HepG2 (cell line): Measurements from ENCODE around the gene COL9A3. TPM values are rescaled to one million over a fixed set of nuclear protein-coding genes. Genes with fewer than 3 reads are reported as not detected.
A peak's percentile ranks its signal among the peaks of the same experiment; 100 is the strongest.

ENCODE experiments used
- ELF1 ChIP-seq: sonication (generic); formaldehyde crosslinking; IDR thresholded peaks from 2 replicates; pipeline ENCODE4 v1.4.0; 2020; ENCODE audit warnings: missing genetic modification reagents
- FOXA3 ChIP-seq: IDR thresholded peaks from 2 replicates; pipeline ENCODE4 v1.6.1; 2016; ENCODE audit warnings: missing genetic modification reagents, missing compliant biosample characterization
- GABPA ChIP-seq, 2 experiments: IDR thresholded peaks; 2 replicates each; pipeline ENCODE4 v1.6.1; 2011 to 2016; ENCODE audit warnings: low read depth in 2 of 2, low read length in 1 of 2, missing biosample characterization in 1 of 2, missing genetic modification characterization in 1 of 2
- HES4 ChIP-seq: sonication (generic); formaldehyde crosslinking; IDR thresholded peaks from 2 replicates; pipeline ENCODE4 v1.9.0; 2021; ENCODE audit warnings: mild to moderate bottlenecking, missing genetic modification reagents, borderline replicate concordance
- HNF1B ChIP-seq: sonication (generic); formaldehyde crosslinking; IDR thresholded peaks from 2 replicates; pipeline ENCODE4 v1.5.1; 2020; ENCODE audit warnings: mild to moderate bottlenecking, moderate library complexity, missing genetic modification reagents
- ISX ChIP-seq: sonication (generic); formaldehyde crosslinking; conservative IDR thresholded peaks from 2 replicates; pipeline ENCODE4 v1.5.0; 2020; ENCODE audit warnings: missing genetic modification reagents
- PHF5A ChIP-seq: IDR thresholded peaks from one replicate; pipeline ENCODE4 v1.6.1; 2018; ENCODE audit warnings: low read depth, missing genetic modification reagents; ENCODE audit not compliant: unreplicated experiment
- TBP ChIP-seq: sonication (generic); formaldehyde crosslinking; IDR thresholded peaks from 2 replicates; pipeline ENCODE4 v1.5.0; 2020; ENCODE audit warnings: missing genetic modification reagents
- ZFP91 ChIP-seq: sonication (generic); formaldehyde crosslinking; IDR thresholded peaks from 2 replicates; pipeline ENCODE4 v1.9.0; 2022; ENCODE audit warnings: missing genetic modification reagents, mild to moderate bottlenecking, borderline replicate concordance
- ZHX2 ChIP-seq, 2 experiments: sonication (generic) in 1 of 2; formaldehyde crosslinking in 1 of 2; IDR thresholded peaks; 2 replicates each; pipeline versions ENCODE4 v1.6.1 to v1.9.0; 2014 to 2022; ENCODE audit warnings: antibody characterized with exemption in 1 of 2, borderline replicate concordance in 1 of 2, inconsistent platforms in 1 of 2, low read depth in 1 of 2, missing genetic modification reagents in 1 of 2
- ZNF687 ChIP-seq: sonication (generic); formaldehyde crosslinking; IDR thresholded peaks from 2 replicates; pipeline ENCODE4 v1.5.1; 2020; ENCODE audit warnings: mild to moderate bottlenecking, missing genetic modification reagents, moderate library complexity
- polyA plus RNA-seq, 8 experiments: library from polyadenylated mRNA; depleted of rRNA in 3 of 8; stranded (reverse) in 7 of 8; unstranded in 1 of 8; fragments of >200 nt; fragmentation: Illumina TruSeq in 4 of 8; extraction: Trizol in 4 of 8; gene quantifications; 2 replicates each; pipeline versions ENCODE4 v1.2.1 to v1.2.3, GENCODE V29; 2011 to 2016; ENCODE audit warnings: low read depth in 4 of 8, missing spikeins in 1 of 8, mixed read lengths in 1 of 8; ENCODE audit not compliant: insufficient read depth in 1 of 8
- total RNA-seq, 5 experiments: library from RNA; depleted of rRNA; stranded (reverse); fragments of >200 nt; fragmentation: Illumina TruSeq; extraction: Trizol; gene quantifications; 2 replicates each; pipeline ENCODE4 v1.2.3, GENCODE V29; 2016; ENCODE audit warnings: low read depth in 1 of 5

Gene COL9A3
- total and polyA plus RNA-seq, 2 of the 13 experiments (the other 11 are each of a cell fraction or from before 2014, with no cell fraction given) = 155 to 204 TPM

- peak; percentile 12; the same call in 1 of the 2 replicates for TF ChIP-seq GABPA (IDR thresholded peaks at IDR 0.05; ENCODE audit: low read depth, low read length)
- no peak for TF ChIP-seq GABPA (CRISPR knock-in tag; IDR thresholded peaks at IDR 0.05; ENCODE audit: low read depth)
- TF ChIP-seq FOXA3 (CRISPR knock-in tag) = no peak
- TF ChIP-seq ELF1 = peak; percentile 12; the same call in 1 of the 2 replicates
- 0 out of 2 replicates have a peak, but pooled peaks have one; percentile 15 for TF ChIP-seq ZHX2 (IDR thresholded peaks at IDR 0.05; ENCODE audit: low read depth)
- no peak for TF ChIP-seq ZHX2 (CRISPR knock-in tag; IDR thresholded peaks at IDR 0.05; ENCODE audit: borderline replicate concordance)
- 0 out of 2 replicates have a peak, but pooled peaks have one; percentile 59 for TF ChIP-seq HES4 (CRISPR knock-in tag)
- TF ChIP-seq PHF5A (CRISPR knock-in tag) = no peak
- 0 out of 2 replicates have a peak, but pooled peaks have one; percentile 48 for TF ChIP-seq TBP (CRISPR knock-in tag)
- 0 out of 2 replicates have a peak, but pooled peaks have one; percentile 46 for TF ChIP-seq ISX (CRISPR knock-in tag)
- 0 out of 2 replicates have a peak, but pooled peaks have one; percentile 8 for TF ChIP-seq ZFP91 (CRISPR knock-in tag)
- 0 out of 2 replicates have a peak, but pooled peaks have one; percentile 49 for TF ChIP-seq ZNF687 (CRISPR knock-in tag)
- TF ChIP-seq HNF1B (CRISPR knock-in tag) = 0 out of 2 replicates have a peak, but pooled peaks have one; percentile 4
Measured at GRCh38 chr20:62776035-62776691, 40.7 kb upstream of the COL9A3 start (continued).
